HL-60 (cell line): Measurements from ENCODE around the gene IL6ST.

Source experiments
- DNase-seq, 2 experiments: peaks; one replicate each; pipeline ENCODE4 v3.0.0-alpha.2; 2010 to 2020; ENCODE audit warnings: low read depth in 1 of 2, low spot score in 1 of 2
- H3K27ac ChIP-seq: fragments of 250-450 bp; sonication (Bioruptor Pico); replicated peaks from 2 replicates; pipeline ENCODE4 v1.5.1; 2020; ENCODE audit warnings: mild to moderate bottlenecking, moderate library complexity
- H3K27me3 ChIP-seq: fragments of 250-450 bp; sonication (Bioruptor Pico); 2 replicates; pipeline ENCODE4 v1.5.1; 2021; ENCODE audit warnings: mild to moderate bottlenecking, moderate library complexity; ENCODE audit not compliant: insufficient read depth, poor library complexity, severe bottlenecking
- H3K4me3 ChIP-seq: replicated peaks from 2 replicates; pipeline ENCODE4 v1.5.1; 2011; ENCODE audit warnings: mild to moderate bottlenecking, control low read depth, low read length; ENCODE audit not compliant: insufficient read depth
- CTCF ChIP-seq: IDR thresholded peaks from one replicate; pipeline ENCODE4 v1.5.1; 2011; ENCODE audit warnings: low read length, control low read depth, inconsistent platforms; ENCODE audit not compliant: insufficient read depth
- GABPA ChIP-seq: IDR thresholded peaks from 2 replicates; pipeline ENCODE4 v1.6.1; 2012; ENCODE audit warnings: low read depth
- POLR2AphosphoS5 ChIP-seq: IDR thresholded peaks from 2 replicates; pipeline ENCODE4 v1.6.1; 2012; ENCODE audit warnings: low read depth
- REST ChIP-seq: IDR thresholded peaks from 2 replicates; pipeline ENCODE4 v1.6.1; 2012; ENCODE audit warnings: low read depth; ENCODE audit not compliant: insufficient replicate concordance
- SPI1 ChIP-seq: IDR thresholded peaks from 2 replicates; pipeline ENCODE4 v1.6.1; 2012; ENCODE audit warnings: low read depth, mild to moderate bottlenecking, borderline replicate concordance

IL6ST gene

GRCh38 chr5:56011835-56012234 lies 17.1 kb upstream of the IL6ST start:
- no peak overlapping the region for H3K27ac ChIP-seq
- no peak overlapping the region for H3K4me3 ChIP-seq

GRCh38 chr5:56010431-56010830 lies 15.7 kb upstream of the IL6ST start:
- H3K4me3 ChIP-seq: no peak overlapping the region
- H3K27me3 ChIP-seq: no peaks in the 10 kb centered on the region
- DNase-seq: no peak
- no peak overlapping the region for H3K27ac ChIP-seq
- TF ChIP-seq POLR2AphosphoS5 (no peak), REST (no peak), CTCF (no peak), GABPA (no peak), SPI1 (no peak)

More at GRCh38 chr5:56011835-56012234, 17.1 kb upstream of the IL6ST start:
- no peak for DNase-seq
- TF ChIP-seq POLR2AphosphoS5 (no peak), CTCF (no peak), REST (no peak), GABPA (no peak), SPI1 (no peak)
- no peaks in the 10 kb centered on the region for H3K27me3 ChIP-seq

- Histone ChIP-seq H3K27ac (no peak overlapping the region), H3K4me3 (no peak overlapping the region), H3K27me3 (no peaks in the 10 kb centered on the region)
- no peak for DNase-seq
- TF ChIP-seq GABPA (no peak), REST (no peak), CTCF (no peak), SPI1 (no peak), POLR2AphosphoS5 (no peak)
These were observed 11.8 kb upstream of the IL6ST start for GRCh38 chr5:56006600-56006999.
